K562 (cell line): ENCODE measurements around the gene EPX. TPM values are rescaled to one million over a fixed set of nuclear protein-coding genes. Genes with fewer than 3 reads are reported as not detected.

Source experiments
- ARID1B ChIP-seq: fragments of 450-650 bp; IDR thresholded peaks from 2 replicates; pipeline ENCODE4 v1.6.1; 2016; ENCODE audit warnings: antibody characterized with exemption, mild to moderate bottlenecking, inconsistent platforms
- BHLHE40 ChIP-seq: IDR thresholded peaks from 2 replicates; pipeline ENCODE4 v1.6.1; 2011; ENCODE audit warnings: low read length, improper control_type of control experiment
- ETS2 ChIP-seq: IDR thresholded peaks from 2 replicates; pipeline ENCODE4 v1.6.1; 2016; ENCODE audit warnings: borderline replicate concordance, missing genetic modification characterization, mild to moderate bottlenecking, moderate library complexity, missing compliant biosample characterization; ENCODE audit not compliant: poor library complexity, severe bottlenecking
- FOXA3 ChIP-seq, 2 experiments: fragments of 450-650 bp in 1 of 2; sonication (generic) in 1 of 2; formaldehyde crosslinking; IDR thresholded peaks in 1 of 2; conservative IDR thresholded peaks in 1 of 2; 2 replicates each; pipeline versions ENCODE4 v1.4.0 to v1.8.0; 2020 to 2022; ENCODE audit warnings: mild to moderate bottlenecking in 2 of 2, missing genetic modification reagents in 1 of 2
- HNRNPK ChIP-seq: fragments of 200-400 bp; formaldehyde crosslinking; IDR thresholded peaks from one replicate; pipeline ENCODE4 v1.6.1; 2018; ENCODE audit warnings: mild to moderate bottlenecking, low read depth, low read length; ENCODE audit not compliant: poor library complexity, severe bottlenecking
- JUN ChIP-seq, 2 experiments: sonication (generic) in 1 of 2; formaldehyde crosslinking in 1 of 2; IDR thresholded peaks; 2 replicates each; pipeline versions ENCODE4 v1.6.1 to v1.8.0; 2012 to 2022; ENCODE audit warnings: borderline replicate concordance in 2 of 2, mild to moderate bottlenecking in 2 of 2, improper control_type of control experiment in 1 of 2, low read depth in 1 of 2, low read length in 1 of 2, missing genetic modification reagents in 1 of 2
- JUNB ChIP-seq: fragments of 450-650 bp; formaldehyde crosslinking; conservative IDR thresholded peaks from 2 replicates; pipeline ENCODE4 v1.4.0; 2020; ENCODE audit warnings: mild to moderate bottlenecking
- LARP7 ChIP-seq: fragments of 450-650 bp; IDR thresholded peaks from 2 replicates; pipeline ENCODE4 v1.6.1; 2016
- MAFF ChIP-seq: IDR thresholded peaks from 2 replicates; pipeline ENCODE4 v1.6.1; 2012; ENCODE audit warnings: low read length, improper control_type of control experiment
- MEIS2 ChIP-seq: fragments of 450-650 bp; IDR thresholded peaks from 2 replicates; pipeline ENCODE4 v1.6.1; 2014; ENCODE audit warnings: mild to moderate bottlenecking; ENCODE audit not compliant: partially characterized antibody
- NFE2 ChIP-seq: IDR thresholded peaks from 2 replicates; pipeline ENCODE4 v1.6.1; 2014; ENCODE audit warnings: antibody characterized with exemption, low read depth
- PKNOX1 ChIP-seq: fragments of 450-650 bp; IDR thresholded peaks from 2 replicates; pipeline ENCODE4 v1.6.1; 2016
- RHOXF2B ChIP-seq: fragments of 250-450 bp; sonication (Bioruptor Pico); conservative IDR thresholded peaks from 2 replicates; pipeline ENCODE4 v1.5.1; 2021
- SMARCA4 ChIP-seq: fragments of 450-650 bp; IDR thresholded peaks from 2 replicates; pipeline ENCODE4 v1.6.1; 2016
- ZNF232 ChIP-seq: sonication (generic); formaldehyde crosslinking; IDR thresholded peaks from 2 replicates; pipeline ENCODE4 v1.8.0; 2022; ENCODE audit warnings: mild to moderate bottlenecking, missing genetic modification reagents
- ZNF274 ChIP-seq: IDR thresholded peaks from 2 replicates; pipeline ENCODE4 v1.6.1; 2011; ENCODE audit warnings: low read depth, mild to moderate bottlenecking, low read length, moderate library complexity, borderline replicate concordance
- polyA plus RNA-seq, 8 experiments: library from polyadenylated mRNA; depleted of rRNA in 4 of 8; stranded (reverse) in 5 of 8; unstranded in 3 of 8; fragments of >200 nt; fragmentation: Nextera tagmentation in 2 of 8; fragmentation: Illumina TruSeq in 1 of 8; extraction: Ambion mirVana in 2 of 8; extraction: Trizol in 1 of 8; gene quantifications; 2 replicates each; pipeline versions ENCODE4 v1.2.1 to v1.2.3, GENCODE V29; 2011 to 2014; ENCODE audit warnings: inconsistent platforms in 1 of 8, missing spikeins in 1 of 8
- total RNA-seq, 7 experiments: library from RNA; depleted of rRNA in 6 of 7; stranded (reverse); fragments of >200 nt in 6 of 7; fragmentation: Illumina TruSeq in 2 of 7; extraction: Trizol in 2 of 7; gene quantifications; 2 replicates each; pipeline versions ENCODE4 v1.2.1 to v1.2.3, GENCODE V29; 2011 to 2021; ENCODE audit warnings: low replicate concordance in 1 of 7
- TF ChIP-seq, protein P1 (sequence below): fragments of 200-400 bp; formaldehyde crosslinking; IDR thresholded peaks from 2 replicates; pipeline ENCODE4 v1.6.1; 2017; ENCODE audit warnings: mild to moderate bottlenecking, low read depth, low read length, moderate library complexity

The EPX gene
- total and polyA plus RNA-seq, 9 of the 15 experiments (the other 6 are each of a cell fraction or from before 2014, with no cell fraction given): 0.07 to 0.33 (median 0.19) TPM; not detected in 3

DNA sequence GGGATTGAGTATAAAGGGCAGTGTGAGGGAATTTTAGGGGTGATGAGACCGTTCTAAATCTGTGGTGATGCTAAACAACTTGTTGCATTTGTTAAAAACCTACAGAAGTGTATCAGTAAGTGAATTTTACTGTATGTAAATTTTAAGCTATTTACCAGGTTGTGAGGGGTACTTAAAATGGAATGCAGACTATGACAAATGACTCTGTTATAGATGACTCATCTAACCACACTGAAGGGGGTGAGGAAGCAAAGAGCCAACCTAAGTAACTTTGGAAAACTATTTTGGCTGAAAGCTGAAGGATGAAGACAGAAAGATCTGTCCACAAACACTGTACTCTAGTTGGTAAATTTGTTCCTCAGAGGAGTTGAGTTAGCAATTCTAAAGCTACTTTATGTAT, 31.8 kb downstream of the EPX start (continued):
- TF ChIP-seq MEIS2 (peak; percentile 97), FOXA3 (CRISPR knock-in tag; conservative IDR thresholded peaks at IDR 0.05 in 1 of 2, IDR thresholded peaks at IDR 0.05 in 1 of 2) (no peak), LARP7 (no peak), PKNOX1 (peak; percentile 90), RHOXF2B (CRISPR knock-in tag) (no peak), ETS2 (tag) (no peak), HNRNPK (no peak), BHLHE40 (no peak), JUNB (CRISPR knock-in tag) (peak; percentile 52; the same call in 1 of the 2 replicates), ARID1B (peak; percentile 61), NFE2 (peak; percentile 60), SMARCA4 (peak; percentile 74), MAFF (no peak), ZNF274 (no peak), JUN (IDR thresholded peaks at IDR 0.05; ENCODE audit: borderline replicate concordance, low read depth, low read length) (peak; percentile 87), JUN (CRISPR knock-in tag; IDR thresholded peaks at IDR 0.05; ENCODE audit: borderline replicate concordance) (no peak), ZNF232 (CRISPR knock-in tag) (no peak)
- TF ChIP-seq, protein P1, sequence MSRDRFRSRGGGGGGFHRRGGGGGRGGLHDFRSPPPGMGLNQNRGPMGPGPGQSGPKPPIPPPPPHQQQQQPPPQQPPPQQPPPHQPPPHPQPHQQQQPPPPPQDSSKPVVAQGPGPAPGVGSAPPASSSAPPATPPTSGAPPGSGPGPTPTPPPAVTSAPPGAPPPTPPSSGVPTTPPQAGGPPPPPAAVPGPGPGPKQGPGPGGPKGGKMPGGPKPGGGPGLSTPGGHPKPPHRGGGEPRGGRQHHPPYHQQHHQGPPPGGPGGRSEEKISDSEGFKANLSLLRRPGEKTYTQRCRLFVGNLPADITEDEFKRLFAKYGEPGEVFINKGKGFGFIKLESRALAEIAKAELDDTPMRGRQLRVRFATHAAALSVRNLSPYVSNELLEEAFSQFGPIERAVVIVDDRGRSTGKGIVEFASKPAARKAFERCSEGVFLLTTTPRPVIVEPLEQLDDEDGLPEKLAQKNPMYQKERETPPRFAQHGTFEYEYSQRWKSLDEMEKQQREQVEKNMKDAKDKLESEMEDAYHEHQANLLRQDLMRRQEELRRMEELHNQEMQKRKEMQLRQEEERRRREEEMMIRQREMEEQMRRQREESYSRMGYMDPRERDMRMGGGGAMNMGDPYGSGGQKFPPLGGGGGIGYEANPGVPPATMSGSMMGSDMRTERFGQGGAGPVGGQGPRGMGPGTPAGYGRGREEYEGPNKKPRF: no peak
- TF ChIP-seq, all 486 proteins: peak for 18
